HG03108 (cell line): ENCODE results near the gene TMEM167A.

ENCODE experiments used
- ATAC-seq: cut with Tn5 transposase; IDR thresholded peaks from one replicate; pipeline ENCODE4 v1.9.1; 2021; ENCODE audit warnings: moderate library complexity; ENCODE audit not compliant: unreplicated experiment

TMEM167A gene

GRCh38 chr5:83035373-83036100 is 41.7 kb downstream of the TMEM167A start:
- ATAC-seq = no peak

DNA sequence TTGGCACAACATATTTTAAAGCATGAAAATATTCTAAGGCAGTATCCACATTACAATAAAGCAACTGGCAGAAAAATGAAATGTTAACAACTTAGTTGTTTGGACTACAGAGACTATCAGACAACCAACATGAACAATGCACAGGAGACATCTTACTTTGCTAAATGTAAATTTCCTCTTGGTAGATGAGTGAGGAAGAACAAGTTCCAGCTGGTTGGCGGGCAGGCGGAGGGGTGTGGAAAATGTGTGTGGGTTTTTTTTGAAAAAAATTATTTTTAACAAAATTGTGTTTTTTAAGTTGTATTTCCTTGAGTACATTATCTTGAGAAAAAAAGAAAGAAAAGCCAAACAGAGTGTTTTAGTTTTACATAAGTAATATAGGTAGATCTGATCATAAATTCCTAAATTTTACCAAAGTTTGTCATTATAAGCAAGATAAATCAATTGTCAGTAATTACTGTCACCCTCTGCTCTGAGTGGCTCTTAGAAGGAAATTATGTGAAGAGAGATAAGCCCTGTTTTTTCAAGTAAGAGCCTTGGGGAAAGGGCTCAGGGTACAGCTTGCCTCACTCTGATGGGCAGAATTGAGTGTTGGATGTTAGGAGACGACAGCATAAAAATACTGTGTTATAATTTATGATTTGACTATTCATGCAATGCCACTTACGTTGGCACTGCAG is 42.5 kb downstream of the TMEM167A start:
- no peak for ATAC-seq

DNA sequence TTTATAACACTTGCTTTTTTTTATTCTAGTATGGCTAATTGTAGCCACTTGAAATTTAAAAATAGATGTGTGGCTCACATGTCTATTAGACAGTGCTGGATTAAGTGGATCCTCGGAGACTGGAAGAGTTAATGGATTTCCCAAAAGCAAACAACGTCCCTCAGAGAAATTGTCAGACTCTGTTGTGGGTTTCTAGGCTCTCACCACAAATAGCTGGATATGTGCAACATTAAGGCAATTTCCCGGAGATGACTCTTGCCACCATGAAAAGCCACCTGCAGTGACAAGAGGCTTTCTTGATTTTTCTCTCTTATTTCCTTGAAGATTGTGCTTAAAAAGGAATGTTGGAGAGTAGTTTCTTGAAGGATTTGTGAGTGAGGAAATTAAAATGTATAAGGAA is 43.2 kb downstream of the TMEM167A start:
- ATAC-seq = no peak

- ATAC-seq = no peak
Measured at GRCh38 chr5:83031381-83031780, 45.8 kb downstream of the TMEM167A start.

DNA sequence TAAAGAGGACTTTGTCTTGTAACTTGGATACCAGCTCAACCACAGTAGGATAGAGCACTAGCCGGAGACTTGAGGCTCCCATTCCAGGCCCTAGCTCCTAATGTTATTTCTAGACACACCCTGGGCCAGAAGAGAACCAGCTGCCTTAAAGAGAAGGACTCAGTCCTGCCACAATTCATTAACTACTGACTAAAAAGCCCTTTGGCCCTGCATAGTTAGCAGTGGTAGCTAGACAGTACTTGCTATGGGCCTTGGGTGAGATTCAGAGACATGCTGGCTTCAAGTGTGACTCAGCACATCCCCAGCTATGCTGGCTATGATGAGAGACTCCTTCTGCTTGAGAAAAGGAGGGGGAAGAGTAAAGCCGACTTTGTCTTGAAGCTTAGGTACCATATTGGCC is 47.3 kb downstream of the TMEM167A start:
- no peak for ATAC-seq

DNA sequence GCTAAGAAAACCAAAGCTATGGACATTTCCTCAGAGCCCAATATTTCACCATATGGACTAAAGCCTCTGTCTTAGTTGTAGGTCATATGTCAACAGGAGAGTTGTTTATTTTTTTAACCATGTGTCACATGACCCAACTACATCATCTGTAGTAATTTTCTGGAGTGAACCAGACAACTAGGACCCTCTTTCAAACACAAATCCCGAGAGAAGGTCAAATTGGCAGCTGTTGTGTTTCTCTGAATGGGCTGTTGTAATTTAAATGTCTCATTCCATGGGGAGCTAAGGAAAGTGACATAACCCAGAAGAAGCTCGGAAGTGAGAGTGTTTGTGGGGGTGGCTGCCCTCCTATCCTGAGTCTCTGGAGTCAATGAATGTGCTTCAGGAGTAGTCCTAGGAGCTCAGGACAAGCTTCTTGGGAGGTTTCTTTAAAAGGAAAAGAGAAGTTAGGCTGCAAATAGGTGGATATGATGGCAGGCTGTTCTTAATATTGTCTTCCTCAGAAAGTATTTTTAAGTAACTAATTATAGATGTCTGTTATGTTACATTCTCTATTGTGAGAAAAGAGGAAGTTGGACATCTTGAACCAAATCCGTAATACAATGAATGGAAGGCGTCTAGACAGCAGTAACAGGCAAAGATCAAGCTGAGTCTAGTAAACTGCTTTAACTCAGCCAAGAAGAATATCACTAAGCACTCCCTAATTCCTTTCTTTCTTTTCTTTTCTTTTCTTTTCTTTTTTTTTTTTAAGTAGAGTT is 50.1 kb downstream of the TMEM167A start:
- ATAC-seq = peak; percentile 75

- no peak for ATAC-seq
Measured at GRCh38 chr5:83026516-83026915, 50.7 kb downstream of the TMEM167A start.

DNA sequence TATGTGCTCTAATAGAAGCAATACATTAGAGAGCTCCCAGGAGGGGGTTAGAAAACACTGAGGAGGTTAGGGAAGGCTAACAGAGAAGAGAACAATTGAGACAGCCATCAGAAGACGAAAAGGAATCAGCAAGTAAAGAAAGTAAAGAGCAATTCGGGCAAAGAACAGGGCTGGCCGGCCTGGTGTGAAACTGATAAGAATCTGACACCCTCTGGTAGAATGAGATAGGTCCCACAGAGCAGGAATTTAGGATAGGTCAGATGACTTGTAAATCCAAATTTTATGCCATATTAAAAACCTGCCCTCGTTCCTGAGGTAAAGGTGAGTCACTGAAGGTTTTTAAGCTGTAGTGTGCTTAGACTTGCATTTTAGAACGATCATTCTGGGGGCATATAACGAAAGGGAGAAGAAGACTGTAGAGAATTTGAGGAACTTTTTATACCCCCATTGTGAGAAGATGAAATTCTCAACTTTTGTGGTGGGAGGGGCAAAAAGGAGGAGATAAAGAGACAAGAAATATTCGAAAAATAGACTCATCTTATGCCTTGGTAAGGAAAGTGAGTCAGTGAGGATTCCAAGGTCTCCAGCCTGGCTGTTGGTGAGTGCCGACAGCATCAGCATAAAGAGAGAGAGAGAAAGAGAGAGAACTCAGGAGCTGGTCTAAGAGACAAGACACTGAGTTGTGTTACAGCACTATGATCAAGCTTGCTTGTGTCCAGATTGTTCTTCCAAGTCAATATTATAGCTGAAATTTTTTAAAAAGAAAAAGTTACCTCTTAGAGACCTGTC is 51.3 kb downstream of the TMEM167A start:
- no peak for ATAC-seq

GRCh38 chr5:83022334-83022733 is 54.9 kb downstream of the TMEM167A start:
- ATAC-seq = no peak

GRCh38 chr5:83015676-83016075 is 61.5 kb downstream of the TMEM167A start:
- ATAC-seq = no peak

DNA sequence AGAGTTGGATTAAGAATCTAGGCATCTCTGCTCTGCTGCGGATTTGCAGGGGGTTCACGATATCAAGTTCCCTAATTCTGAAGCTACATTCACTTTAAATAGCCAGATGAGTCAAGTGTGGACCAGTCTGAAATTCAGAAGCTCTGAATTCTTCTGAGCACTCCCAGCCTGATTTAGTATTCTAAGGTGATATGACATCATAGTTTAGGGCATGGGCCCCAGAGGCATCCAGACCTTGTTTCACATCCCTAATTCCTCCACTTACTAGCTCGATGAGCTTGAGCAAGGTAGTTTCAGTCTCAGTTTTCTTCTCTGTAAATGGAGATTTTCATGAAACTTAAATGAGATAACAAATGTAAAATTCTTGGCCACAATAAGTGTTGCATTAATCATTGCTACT is 65.2 kb downstream of the TMEM167A start:
- peak; percentile 99 for ATAC-seq

GRCh38 chr5:83009408-83009807 is 67.8 kb downstream of the TMEM167A start:
- ATAC-seq = no peak

GRCh38 chr5:83007755-83008154 is 69.4 kb downstream of the TMEM167A start:
- ATAC-seq = no peak

DNA sequence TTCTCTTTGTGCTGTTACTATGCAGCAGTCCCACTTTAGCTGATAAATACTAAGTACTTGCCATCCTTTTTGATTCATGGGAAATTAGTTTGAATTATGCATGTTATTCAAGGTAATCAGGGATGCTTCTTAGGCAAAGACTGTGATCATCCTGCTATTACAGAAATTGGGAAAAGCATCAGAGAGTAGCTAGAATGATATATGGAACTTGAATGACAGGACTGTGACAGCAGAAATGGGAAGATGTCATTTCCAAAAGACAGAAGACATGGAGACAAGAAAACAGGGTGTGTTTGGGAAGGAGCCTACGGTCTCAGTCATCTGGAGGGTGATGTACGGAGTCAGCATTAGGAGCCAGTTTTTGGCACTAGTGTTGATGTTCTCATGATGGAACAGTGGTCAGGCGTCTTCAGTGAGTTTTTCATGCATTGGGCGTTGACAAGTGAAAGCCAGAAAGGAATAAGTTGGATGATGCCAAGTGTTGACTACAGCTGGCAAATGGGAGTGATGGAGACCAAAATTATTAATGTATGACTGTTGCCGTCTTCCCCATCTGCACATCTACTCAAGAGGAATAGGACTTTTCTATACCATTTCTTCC is 70.4 kb downstream of the TMEM167A start:
- no peak for ATAC-seq

DNA sequence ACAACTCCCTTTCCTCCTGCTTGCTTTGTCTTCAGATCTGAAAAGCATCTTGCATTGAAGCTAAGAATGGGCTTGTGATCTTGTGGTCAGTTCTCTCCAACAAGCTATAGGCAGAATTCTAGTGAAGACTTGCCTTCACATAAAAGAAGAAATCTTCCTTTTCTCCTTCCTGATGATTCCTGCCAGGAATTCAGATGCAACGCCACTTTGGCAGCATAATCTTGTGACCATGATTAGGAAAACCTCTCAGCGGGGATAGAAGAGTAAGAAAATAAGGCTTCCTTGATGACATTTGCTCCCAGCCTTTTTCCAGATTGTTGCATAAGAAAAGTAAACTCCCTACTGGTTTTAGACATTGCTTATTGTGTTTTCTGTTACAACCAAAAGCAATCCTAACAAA is 73.4 kb downstream of the TMEM167A start:
- ATAC-seq = no peak
